Right lobe of liver (tissue), 6 donors: ENCODE results near the gene MEGF8. TPM values are rescaled to one million over a fixed set of nuclear protein-coding genes. Genes with fewer than 3 reads are reported as not detected.

ENCODE experiments used
- ATAC-seq, 4 donors: fragments of 200-7000 bp; cut with Tn5 transposase; one replicate each; pipeline ENCODE4 v1.9.1; 2020; ENCODE audit warnings: mild to moderate bottlenecking in 4 of 4, moderate library complexity in 4 of 4
- DNase-seq, 3 donors: peaks; one replicate each; pipeline ENCODE4 v3.0.0-alpha.2; 2020
- H3K27ac ChIP-seq, 3 donors: fragments of 200-600 bp; one replicate each; pipeline ENCODE4 v1.8.0; 2022
- H3K27me3 ChIP-seq, 2 donors: fragments of 200-600 bp; one replicate each; pipeline ENCODE4 v1.8.0; 2022
- H3K36me3 ChIP-seq, 4 donors: fragments of 200-600 bp; sonication (generic) in 1 of 4; one replicate each; pipeline versions ENCODE4 v1.5.1 to v1.8.0; 2017 to 2022; ENCODE audit warnings: control low read depth in 1 of 4
- H3K4me1 ChIP-seq, 4 donors: fragments of 200-600 bp; sonication (generic) in 1 of 4; one replicate each; pipeline versions ENCODE4 v1.5.1 to v1.8.0; 2017 to 2022; ENCODE audit warnings: control low read depth in 1 of 4
- H3K4me3 ChIP-seq, 3 donors: fragments of 200-600 bp; one replicate each; pipeline ENCODE4 v1.8.0; 2022
- H3K9me3 ChIP-seq, 4 donors: fragments of 200-600 bp; sonication (generic) in 1 of 4; one replicate each; pipeline versions ENCODE4 v1.5.1 to v1.8.0; 2017 to 2022; ENCODE audit warnings: control low read depth in 1 of 4
- CTCF ChIP-seq, 4 donors: fragments of 200-600 bp in 3 of 4; fragments of 450-650 bp in 1 of 4; IDR thresholded peaks; one replicate each; pipeline versions ENCODE4 v1.5.1 to v1.8.0; 2016 to 2022; ENCODE audit warnings: antibody characterized with exemption in 4 of 4, mild to moderate bottlenecking in 2 of 4
- POLR2A ChIP-seq: fragments of 450-650 bp; IDR thresholded peaks from one replicate; pipeline ENCODE4 v1.6.1; 2017; ENCODE audit warnings: antibody characterized with exemption, mild to moderate bottlenecking
- WGBS: methylation state at CpG from one replicate; pipeline ENCODE4 v1.1.6; 2018; ENCODE audit warnings: low coverage, low lambda C conversion rate; ENCODE audit not compliant: insufficient coverage; ENCODE audit errors: missing lambda C conversion rate; 5-methylcytosine and 5-hydroxymethylcytosine counted together
- intact Hi-C, 2 donors: fragments of 100-400 bp; cut with DNase I; formaldehyde crosslinking; loops; one replicate each; pipeline versions ENCODE4 v1.11.2 to v1.14.1; 2022
- total RNA-seq, 6 experiments: library from RNA; depleted of rRNA in 2 of 6; stranded (reverse); fragments of >200 nt in 2 of 6; fragmentation: NEBNext Ultra II Directional in 3 of 6; extraction: Animal tissue kit (Norgen Biotek cat#: 25700) in 3 of 6; gene quantifications; one replicate each; pipeline versions ENCODE4 v1.1.0 to v1.2.4, GENCODE V29; 2016 to 2023
- donor health status: DM: no; HTN: yes; CAD: no.
- donor health status: DM: no; HTN: no; CAD: no.
- donor health status: DM: no; HTN: no; CAD: no.
- donor health status: DM: no; HTN: yes; CAD: no.
- donor health status: DM: no; HTN: yes; CAD: no.

Gene MEGF8
- total RNA-seq, 6 experiments from 2014 or later = 5.5 to 11.0 (median 8.7) TPM

GRCh38 chr19:42283188-42284065, 42.0 kb upstream of the MEGF8 start:
- TF ChIP-seq POLR2A (no peak), CTCF (IDR thresholded peaks at IDR 0.05) (no peak)
- intact Hi-C loops = no loop called here
- ATAC-seq (peak; percentile 65 to 82 (median 76)), DNase-seq (peak; percentile 97 to 98 (median 97))
- Histone ChIP-seq H3K27ac (peak overlapping the region; percentile 74 to 90 (median 78)), H3K27me3 (no peaks in the 10 kb centered on the region), H3K4me3 (peak overlapping the region; percentile 35 to 68 (median 51)), H3K9me3 (no peaks in the 10 kb centered on the region), H3K36me3 (peaks cover 0 to 16% (median 9%) of the 10 kb centered on the region in 4 donors), H3K4me1 (peaks cover 0 to 49% (median 17%) of the 10 kb centered on the region in 4 donors)
- WGBS = 5% methylated on average over 35 of the region's 74 CpGs

- TF ChIP-seq CTCF (IDR thresholded peaks at IDR 0.05) (no peak), POLR2A (peak; percentile 59)
- Histone ChIP-seq H3K4me3 (peak overlapping the region in 2 of 3 donors; percentile 44 to 68), H3K4me1 (peaks cover 0 to 43% (median 15%) of the 10 kb centered on the region in 4 donors), H3K27me3 (no peaks in the 10 kb centered on the region), H3K36me3 (peaks cover 0 to 22% (median 14%) of the 10 kb centered on the region in 4 donors), H3K27ac (peak overlapping the region; percentile 67 to 90 (median 72)), H3K9me3 (no peaks in the 10 kb centered on the region)
- intact Hi-C loops = no loop called here
- WGBS = no CpG with 5 or more reads among the region's 76 CpGs
- ATAC-seq (peak; percentile 42 to 66 (median 56)), DNase-seq (peak; percentile 86 to 90 (median 86))
Measured at GRCh38 chr19:42284066-42284501, 41.4 kb upstream of the MEGF8 start.

- H3K27ac ChIP-seq = peak overlapping the region in 2 of 3 donors; percentile 50 to 71
- H3K36me3 ChIP-seq = peaks cover 0 to 29% (median 18%) of the 10 kb centered on the region in 4 donors
- TF ChIP-seq CTCF (IDR thresholded peaks at IDR 0.05) = no peak
- no peak for TF ChIP-seq POLR2A
- H3K4me1 ChIP-seq = peaks cover 0 to 36% (median 11%) of the 10 kb centered on the region in 4 donors
- H3K27me3 ChIP-seq = no peaks in the 10 kb centered on the region
- ATAC-seq (no peak), DNase-seq (peak; percentile 54 to 68 (median 58))
- H3K4me3 ChIP-seq = peak overlapping the region; percentile 56 to 68 (median 59)
- intact Hi-C loops = loop anchor here in 1 of 2 donors (5.0 kb wide), 1 partner anchor 32 kb away; no protein-coding TSS in a partner anchor
- WGBS = 8% methylated on average over 28 of the region's 41 CpGs
- H3K9me3 ChIP-seq = no peaks in the 10 kb centered on the region
Measured at GRCh38 chr19:42284591-42285341, 40.7 kb upstream of the MEGF8 start.

GRCh38 chr19:42285541-42285941, 39.9 kb upstream of the MEGF8 start:
- WGBS = 70% methylated on average over 2 of the region's 5 CpGs
- peak overlapping the region in 1 of 3 donors; percentile 7 for H3K27ac ChIP-seq
- H3K4me3 ChIP-seq = no peak overlapping the region
- no peaks in the 10 kb centered on the region for H3K9me3 ChIP-seq
- ATAC-seq = no peak
- peaks cover 0 to 36% (median 23%) of the 10 kb centered on the region in 4 donors for H3K36me3 ChIP-seq
- TF ChIP-seq CTCF (IDR thresholded peaks at IDR 0.05) (no peak), POLR2A (no peak)
- H3K27me3 ChIP-seq = no peaks in the 10 kb centered on the region
- H3K4me1 ChIP-seq = peaks cover 0 to 36% (median 11%) of the 10 kb centered on the region in 4 donors
- DNase-seq = peak in 2 of 3 donors; percentile 30 to 51
- intact Hi-C loops = loop anchor here in 1 of 2 donors (5.0 kb wide), 1 partner anchor 33 kb away; no protein-coding TSS in a partner anchor
